KMS-11 (cell line): ENCODE measurements around the gene BBIP1.

Source experiments
- H2AFZ ChIP-seq: fragments of 200-600 bp; sonication (generic); 2 replicates; pipeline ENCODE4 v1.6.1; 2016; ENCODE audit warnings: antibody characterized with exemption, mixed run types, low read depth
- H3K27ac ChIP-seq: fragments of 200-600 bp; sonication (generic); 2 replicates; pipeline ENCODE4 v1.6.1; 2016; ENCODE audit warnings: mild to moderate bottlenecking, mixed run types
- H3K27me3 ChIP-seq: fragments of 200-600 bp; sonication (generic); 2 replicates; pipeline ENCODE4 v1.6.1; 2017; ENCODE audit warnings: mild to moderate bottlenecking, low read depth, mixed run types, moderate library complexity; ENCODE audit not compliant: insufficient read depth
- H3K36me3 ChIP-seq: fragments of 200-600 bp; sonication (generic); 2 replicates; pipeline ENCODE4 v1.6.1; 2017; ENCODE audit warnings: mild to moderate bottlenecking, mixed run types; ENCODE audit not compliant: insufficient read depth
- H3K4me1 ChIP-seq: fragments of 200-600 bp; sonication (generic); 2 replicates; pipeline ENCODE4 v1.6.1; 2016; ENCODE audit warnings: mild to moderate bottlenecking, low read depth, mixed run types; ENCODE audit not compliant: poor library complexity, severe bottlenecking
- H3K4me2 ChIP-seq: fragments of 200-600 bp; sonication (generic); 2 replicates; pipeline ENCODE4 v1.7.0; 2016; ENCODE audit warnings: mild to moderate bottlenecking, mixed run types
- H3K4me3 ChIP-seq: fragments of 200-600 bp; sonication (generic); IDR thresholded peaks from 2 replicates; pipeline ENCODE4 v1.6.1; 2017; ENCODE audit warnings: low read depth, low read length, mixed read lengths; ENCODE audit not compliant: insufficient read depth
- H3K79me2 ChIP-seq: fragments of 200-600 bp; sonication (generic); 2 replicates; pipeline ENCODE4 v1.6.1; 2016; ENCODE audit warnings: low read depth, mixed run types; ENCODE audit not compliant: insufficient read depth
- H3K9ac ChIP-seq: fragments of 200-600 bp; sonication (generic); 2 replicates; pipeline ENCODE4 v1.6.1; 2016; ENCODE audit warnings: mild to moderate bottlenecking, mixed run types
- H4K20me1 ChIP-seq: fragments of 200-600 bp; sonication (generic); 2 replicates; pipeline ENCODE4 v1.6.1; 2016; ENCODE audit warnings: mild to moderate bottlenecking, mixed run types; ENCODE audit not compliant: insufficient read depth
- TF ChIP-seq, protein P1 (sequence below): fragments of 200-600 bp; sonication (generic); conservative IDR thresholded peaks from 2 replicates; pipeline ENCODE4 v1.6.1; 2017; ENCODE audit warnings: low read depth, mild to moderate bottlenecking, antibody characterized with exemption, low read length, moderate library complexity, mixed read lengths

The BBIP1 gene

GRCh38 chr10:110932505-110933180, 13.7 kb upstream of the BBIP1 start:
- H3K4me1 ChIP-seq = peaks cover 46% of the 10 kb centered on the region
- H2AFZ ChIP-seq = no peak overlapping the region
- H3K79me2 ChIP-seq = peaks cover 98% of the 10 kb centered on the region
- H3K9ac ChIP-seq = no peak overlapping the region
- no peak overlapping the region for H3K4me3 ChIP-seq
- no peak overlapping the region for H3K4me2 ChIP-seq
- H3K27ac ChIP-seq = no peak overlapping the region
- H4K20me1 ChIP-seq = peaks cover 39% of the 10 kb centered on the region
- H3K27me3 ChIP-seq = no peaks in the 10 kb centered on the region
- TF ChIP-seq, protein P1, sequence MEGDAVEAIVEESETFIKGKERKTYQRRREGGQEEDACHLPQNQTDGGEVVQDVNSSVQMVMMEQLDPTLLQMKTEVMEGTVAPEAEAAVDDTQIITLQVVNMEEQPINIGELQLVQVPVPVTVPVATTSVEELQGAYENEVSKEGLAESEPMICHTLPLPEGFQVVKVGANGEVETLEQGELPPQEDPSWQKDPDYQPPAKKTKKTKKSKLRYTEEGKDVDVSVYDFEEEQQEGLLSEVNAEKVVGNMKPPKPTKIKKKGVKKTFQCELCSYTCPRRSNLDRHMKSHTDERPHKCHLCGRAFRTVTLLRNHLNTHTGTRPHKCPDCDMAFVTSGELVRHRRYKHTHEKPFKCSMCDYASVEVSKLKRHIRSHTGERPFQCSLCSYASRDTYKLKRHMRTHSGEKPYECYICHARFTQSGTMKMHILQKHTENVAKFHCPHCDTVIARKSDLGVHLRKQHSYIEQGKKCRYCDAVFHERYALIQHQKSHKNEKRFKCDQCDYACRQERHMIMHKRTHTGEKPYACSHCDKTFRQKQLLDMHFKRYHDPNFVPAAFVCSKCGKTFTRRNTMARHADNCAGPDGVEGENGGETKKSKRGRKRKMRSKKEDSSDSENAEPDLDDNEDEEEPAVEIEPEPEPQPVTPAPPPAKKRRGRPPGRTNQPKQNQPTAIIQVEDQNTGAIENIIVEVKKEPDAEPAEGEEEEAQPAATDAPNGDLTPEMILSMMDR = no peak
- no peaks in the 10 kb centered on the region for H3K36me3 ChIP-seq

DNA sequence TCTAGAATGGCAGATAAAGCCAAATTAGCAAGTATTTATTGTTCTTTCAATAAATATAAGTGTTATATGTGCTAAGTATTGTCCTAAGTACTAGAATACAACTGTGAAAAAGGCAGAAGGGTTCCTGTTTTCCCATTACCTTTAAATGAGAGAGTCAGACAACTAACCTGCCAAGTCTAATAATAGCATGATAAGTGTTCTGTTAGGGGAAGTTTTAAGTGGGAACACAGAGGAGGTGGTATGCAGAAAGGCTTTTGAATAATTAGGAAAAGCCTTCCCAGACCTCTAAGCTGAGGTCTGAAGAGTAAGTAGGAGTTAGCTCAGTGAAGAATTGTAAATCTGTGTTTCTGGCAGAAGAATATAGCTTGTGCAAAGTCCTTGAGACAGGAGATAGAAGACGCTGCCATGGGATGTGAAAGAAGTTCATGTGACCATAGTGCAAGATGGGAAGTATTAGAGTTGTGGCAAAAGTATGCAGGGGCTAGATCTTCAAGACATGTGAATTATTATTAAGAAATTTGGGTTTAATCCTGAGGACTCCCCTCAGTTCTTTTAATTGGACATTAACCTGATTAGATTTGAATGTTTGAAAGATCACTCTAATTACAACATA, 12.9 kb upstream of the BBIP1 start:
- H3K9ac ChIP-seq = no peak overlapping the region
- H3K27ac ChIP-seq = no peak overlapping the region
- TF ChIP-seq, protein P1 = no peak
- H3K79me2 ChIP-seq = peaks cover 100% of the 10 kb centered on the region
- peaks cover 39% of the 10 kb centered on the region for H4K20me1 ChIP-seq
- H3K36me3 ChIP-seq = no peaks in the 10 kb centered on the region
- H3K4me2 ChIP-seq = no peak overlapping the region
- peaks cover 53% of the 10 kb centered on the region for H3K4me1 ChIP-seq
- H2AFZ ChIP-seq = no peak overlapping the region
- H3K4me3 ChIP-seq = no peak overlapping the region
- no peaks in the 10 kb centered on the region for H3K27me3 ChIP-seq

DNA sequence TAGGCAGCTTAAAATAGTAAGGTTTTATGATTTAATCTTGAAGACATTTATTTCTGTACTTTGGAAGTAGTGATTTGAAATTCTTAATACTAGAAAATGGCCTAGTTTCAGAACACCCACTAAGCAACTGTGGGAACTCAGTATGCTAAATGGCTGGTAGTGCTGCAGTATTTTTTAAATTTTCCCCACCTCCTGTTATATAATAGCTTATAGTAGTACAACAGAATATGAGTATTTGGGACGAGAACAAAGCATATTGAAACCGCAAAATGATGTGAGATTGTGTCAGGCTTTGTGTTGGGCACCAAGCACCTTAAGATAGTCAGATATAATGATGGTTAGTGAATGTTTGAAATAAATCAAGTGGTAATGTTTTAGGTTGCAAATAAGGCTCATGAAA, 8.5 kb upstream of the BBIP1 start:
- no peaks in the 10 kb centered on the region for H3K27me3 ChIP-seq
- no peak overlapping the region for H2AFZ ChIP-seq
- H3K27ac ChIP-seq = no peak overlapping the region
- no peak overlapping the region for H3K4me3 ChIP-seq
- peaks cover 29% of the 10 kb centered on the region for H4K20me1 ChIP-seq
- H3K4me2 ChIP-seq = no peak overlapping the region
- no peak overlapping the region for H3K9ac ChIP-seq
- peaks cover 99% of the 10 kb centered on the region for H3K79me2 ChIP-seq
- TF ChIP-seq, protein P1 = no peak
- no peaks in the 10 kb centered on the region for H3K36me3 ChIP-seq
- H3K4me1 ChIP-seq = peaks cover 93% of the 10 kb centered on the region

- peak overlapping the region; percentile 77 for H3K4me2 ChIP-seq
These were observed 5.0 kb upstream of the BBIP1 start for GRCh38 chr10:110923856-110924493.

More at GRCh38 chr10:110923856-110924493, 5.0 kb upstream of the BBIP1 start:
- no peaks in the 10 kb centered on the region for H3K36me3 ChIP-seq
- H3K9ac ChIP-seq = peak overlapping the region; percentile 33; the same call in 1 of the 2 replicates
- H3K27me3 ChIP-seq = no peaks in the 10 kb centered on the region
- TF ChIP-seq, protein P1 = no peak
- peak overlapping the region; percentile 56 for H3K27ac ChIP-seq
- peaks cover 79% of the 10 kb centered on the region for H3K4me1 ChIP-seq
- H2AFZ ChIP-seq = no peak overlapping the region
- peaks cover 14% of the 10 kb centered on the region; the same call in 1 of the 2 replicates for H4K20me1 ChIP-seq
- H3K79me2 ChIP-seq = peaks cover 89% of the 10 kb centered on the region
- no peak overlapping the region for H3K4me3 ChIP-seq
